GM21381 (cell line): Measurements from ENCODE around the gene PPP1R2C.

Experiments used
- ATAC-seq: cut with Tn5 transposase; IDR thresholded peaks from one replicate; pipeline ENCODE4 v1.9.1; 2021; ENCODE audit warnings: mild to moderate bottlenecking, moderate library complexity; ENCODE audit not compliant: unreplicated experiment

PPP1R2C gene

DNA sequence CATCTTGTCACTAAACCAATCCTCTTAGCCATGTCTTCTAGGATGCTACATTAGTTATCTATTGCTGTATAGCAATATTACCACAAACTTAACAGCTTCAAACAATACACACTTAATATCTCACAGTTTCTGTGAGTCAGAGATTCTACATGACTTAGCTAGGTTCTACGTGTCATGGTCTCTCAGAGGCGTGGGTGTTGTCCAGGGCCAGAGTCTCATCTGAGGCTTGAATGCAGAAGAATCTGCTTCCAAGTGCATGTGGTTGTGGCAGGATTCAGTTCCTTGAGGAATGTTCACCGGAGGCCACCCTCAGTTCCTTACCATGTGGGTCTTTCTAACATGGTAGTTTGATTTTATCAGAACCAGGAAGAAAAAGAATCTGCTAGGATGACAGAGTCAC, 26.4 kb downstream of the PPP1R2C start:
- no peak for ATAC-seq

- ATAC-seq = no peak
Measured at GRCh38 chrX:42748067-42748850, 29.7 kb downstream of the PPP1R2C start.

DNA sequence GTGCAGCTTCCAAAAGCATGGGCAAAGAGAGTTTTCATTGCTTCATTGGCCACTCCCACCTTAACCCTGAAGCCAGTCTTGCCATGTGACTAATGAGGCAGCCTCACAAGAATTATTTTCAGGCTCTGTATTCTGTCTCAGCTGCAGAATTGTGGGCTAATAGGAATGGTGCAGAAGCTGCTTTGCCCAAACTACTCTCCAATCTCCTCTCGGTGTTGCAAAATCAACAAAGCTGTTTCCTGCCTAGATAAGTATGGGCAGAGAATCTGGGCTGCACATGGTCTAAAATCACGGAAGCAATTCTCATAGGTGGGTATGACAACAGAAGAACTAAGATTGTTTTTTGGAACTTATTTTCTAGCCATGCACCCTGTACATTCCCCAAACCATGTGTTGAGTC, 31.4 kb downstream of the PPP1R2C start:
- no peak for ATAC-seq

GRCh38 chrX:42740456-42740855, 37.5 kb downstream of the PPP1R2C start:
- ATAC-seq = no peak

GRCh38 chrX:42739741-42740140, 38.2 kb downstream of the PPP1R2C start:
- no peak for ATAC-seq

GRCh38 chrX:42739258-42739657, 38.7 kb downstream of the PPP1R2C start:
- ATAC-seq = no peak

DNA sequence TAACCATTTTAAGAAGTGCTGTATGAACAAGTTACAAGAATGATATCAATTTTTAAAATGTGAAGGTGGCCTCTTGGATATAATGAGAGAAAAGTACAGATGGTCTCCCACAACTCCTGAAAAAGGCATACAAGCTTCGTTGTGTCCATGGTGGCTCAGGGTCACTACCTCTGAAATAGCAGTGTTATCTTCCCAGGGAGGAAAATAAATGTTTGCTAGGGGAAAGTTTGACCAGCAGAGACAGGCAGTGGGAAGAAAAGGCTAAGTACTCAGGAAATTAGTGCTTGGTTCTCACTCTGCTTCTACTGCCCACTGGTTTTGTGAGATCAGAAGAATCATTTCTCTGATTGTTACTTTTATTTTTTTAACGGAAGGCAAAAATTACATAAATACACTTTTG, 39.4 kb downstream of the PPP1R2C start:
- no peak for ATAC-seq

DNA sequence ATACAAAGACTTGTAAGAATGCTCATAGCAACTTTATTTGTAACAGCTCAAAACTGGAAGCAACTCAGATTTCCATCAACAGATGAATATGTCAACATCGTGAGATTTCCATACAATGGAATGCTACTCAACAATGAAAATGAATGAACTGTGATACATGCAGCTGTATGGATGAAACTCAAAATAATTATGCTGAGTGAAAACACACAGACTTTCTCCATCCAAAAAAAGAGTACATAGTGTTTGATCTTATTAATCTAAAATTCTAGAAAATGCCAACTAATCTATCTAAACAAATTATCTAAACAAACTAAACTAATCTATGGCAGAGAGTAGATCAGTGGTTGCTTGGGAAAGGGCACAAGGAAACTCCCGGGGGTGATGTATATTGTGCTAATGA, 42.7 kb downstream of the PPP1R2C start:
- no peak for ATAC-seq

DNA sequence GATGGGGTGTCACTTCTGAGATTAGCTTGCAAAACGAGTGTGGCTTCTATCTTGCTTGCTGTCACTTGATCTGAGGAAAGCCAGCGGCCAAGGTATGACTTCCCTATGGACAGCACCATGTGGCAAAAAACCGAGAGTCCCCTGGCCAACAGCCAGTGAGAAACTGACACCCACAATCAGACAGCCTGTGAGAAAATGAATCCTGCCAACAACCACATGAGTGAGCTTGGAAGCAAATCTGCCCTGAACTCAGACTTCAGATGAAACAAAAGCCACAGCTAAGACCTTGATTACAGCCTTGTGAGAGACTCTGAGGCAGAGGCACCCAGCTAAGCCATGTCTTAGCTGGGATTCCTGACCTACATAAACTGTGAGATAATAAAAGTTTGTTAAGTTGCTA, 45.5 kb downstream of the PPP1R2C start:
- no peak for ATAC-seq
